Mammary epithelial cell (primary cell): ENCODE measurements around the gene CLEC20A.

Experiments
- EZH2 ChIP-seq: IDR thresholded peaks from 2 replicates; pipeline ENCODE4 v1.6.1; 2012; ENCODE audit warnings: low read length, inconsistent platforms, borderline replicate concordance
- TF ChIP-seq, protein P1 (sequence below), 2 donors: IDR thresholded peaks in 1 of 2; conservative IDR thresholded peaks in 1 of 2; 2 replicates each; pipeline ENCODE4 v1.5.1; 2011 to 2012; ENCODE audit warnings: inconsistent platforms in 2 of 2, low read length in 2 of 2, mild to moderate bottlenecking in 2 of 2, control low read depth in 1 of 2, low read depth in 1 of 2; ENCODE audit not compliant: insufficient read depth in 1 of 2; ENCODE audit errors: extremely low read depth in 1 of 2

DNA sequence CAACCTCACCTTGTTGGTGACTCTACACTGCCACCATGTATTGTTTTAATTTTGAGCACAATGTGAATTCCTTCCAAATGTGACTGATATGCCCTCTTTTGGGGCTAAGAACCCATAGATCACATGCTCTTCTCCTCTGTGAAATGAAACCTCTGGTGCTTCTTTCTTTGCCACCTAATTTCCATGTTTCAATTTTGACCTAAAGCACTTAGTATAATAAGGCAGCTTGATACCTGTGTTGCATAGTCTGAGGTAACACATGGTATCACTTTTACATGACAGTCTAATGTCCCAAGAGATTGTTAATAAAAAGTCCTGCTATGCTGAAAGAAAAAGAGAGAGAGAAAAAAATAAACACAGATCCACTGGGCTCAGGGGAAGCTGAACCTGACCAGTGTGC lies 24.2 kb downstream of the CLEC20A start:
- TF ChIP-seq, protein P1, sequence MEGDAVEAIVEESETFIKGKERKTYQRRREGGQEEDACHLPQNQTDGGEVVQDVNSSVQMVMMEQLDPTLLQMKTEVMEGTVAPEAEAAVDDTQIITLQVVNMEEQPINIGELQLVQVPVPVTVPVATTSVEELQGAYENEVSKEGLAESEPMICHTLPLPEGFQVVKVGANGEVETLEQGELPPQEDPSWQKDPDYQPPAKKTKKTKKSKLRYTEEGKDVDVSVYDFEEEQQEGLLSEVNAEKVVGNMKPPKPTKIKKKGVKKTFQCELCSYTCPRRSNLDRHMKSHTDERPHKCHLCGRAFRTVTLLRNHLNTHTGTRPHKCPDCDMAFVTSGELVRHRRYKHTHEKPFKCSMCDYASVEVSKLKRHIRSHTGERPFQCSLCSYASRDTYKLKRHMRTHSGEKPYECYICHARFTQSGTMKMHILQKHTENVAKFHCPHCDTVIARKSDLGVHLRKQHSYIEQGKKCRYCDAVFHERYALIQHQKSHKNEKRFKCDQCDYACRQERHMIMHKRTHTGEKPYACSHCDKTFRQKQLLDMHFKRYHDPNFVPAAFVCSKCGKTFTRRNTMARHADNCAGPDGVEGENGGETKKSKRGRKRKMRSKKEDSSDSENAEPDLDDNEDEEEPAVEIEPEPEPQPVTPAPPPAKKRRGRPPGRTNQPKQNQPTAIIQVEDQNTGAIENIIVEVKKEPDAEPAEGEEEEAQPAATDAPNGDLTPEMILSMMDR (conservative IDR thresholded peaks at IDR 0.05 in 1 of 2, IDR thresholded peaks at IDR 0.05 in 1 of 2; ENCODE audit: extremely low read depth in 1 of 2, insufficient read depth in 1 of 2, low read depth in 1 of 2, low read length in 2 of 2), result no peak
- no peak for TF ChIP-seq EZH2
